ENCODE measurements around the gene TLNRD1.
A peak's percentile ranks its signal among the peaks of the same experiment; 100 is the strongest.

Gene TLNRD1

GRCh38 chr15:80976851-80977250, 23.9 kb upstream of the TLNRD1 start:
- Histone ChIP-seq H3K9ac (ENCODE audit: low read length) (no peak overlapping the region), H3K27me3 (ENCODE audit: insufficient read depth, low read length) (no peaks in the 10 kb centered on the region), H3K4me1 (ENCODE audit: insufficient read depth, low read length, severe bottlenecking) (peaks cover 11% of the 10 kb centered on the region), H3K9me2 (ENCODE audit: low read depth, low read length) (no peaks in the 10 kb centered on the region), H3K4me2 (ENCODE audit: low read length) (no peak overlapping the region), H3K79me2 (ENCODE audit: insufficient read depth, low read length) (no peaks in the 10 kb centered on the region), H3F3A (ENCODE audit: insufficient read depth, low read length) (0 out of 2 replicates have a peak, but pooled peaks cover 8% of the 10 kb centered on the region), H3K36me3 (ENCODE audit: insufficient read depth, low read length) (peaks cover 39% of the 10 kb centered on the region), H4K20me1 (ENCODE audit: insufficient read depth, low read length) (no peaks in the 10 kb centered on the region), H3K27ac (ENCODE audit: low read depth, low read length, poor library complexity, severe bottlenecking) (no peak overlapping the region), H2AFZ (ENCODE audit: low read length) (no peak overlapping the region), H3K9me3 (ENCODE audit: low read length) (no peaks in the 10 kb centered on the region), H3K4me3 (ENCODE audit: low read depth, low read length, poor library complexity, severe bottlenecking) (no peak overlapping the region)
- TF ChIP-seq CTCF (IDR thresholded peaks at IDR 0.05; ENCODE audit: low read length) = no peak

- H3K9me2 ChIP-seq (ENCODE audit: low read depth, low read length) = no peaks in the 10 kb centered on the region
- H3K9ac ChIP-seq (ENCODE audit: low read length) = no peak overlapping the region
- peaks cover 11% of the 10 kb centered on the region for H3K4me1 ChIP-seq (ENCODE audit: insufficient read depth, low read length, severe bottlenecking)
- H3K4me3 ChIP-seq (ENCODE audit: low read depth, low read length, poor library complexity, severe bottlenecking) = no peak overlapping the region
- TF ChIP-seq CTCF (IDR thresholded peaks at IDR 0.05; ENCODE audit: low read length) (peak; percentile 89), EZH2 (IDR thresholded peaks at IDR 0.05; ENCODE audit: borderline replicate concordance, low read length) (no peak)
- H2AFZ ChIP-seq (ENCODE audit: low read length) = no peak overlapping the region
- no peak overlapping the region for H3K4me2 ChIP-seq (ENCODE audit: low read length)
- H3K36me3 ChIP-seq (ENCODE audit: insufficient read depth, low read length) = peaks cover 46% of the 10 kb centered on the region
- no peaks in the 10 kb centered on the region for H3K27me3 ChIP-seq (ENCODE audit: insufficient read depth, low read length)
- H3F3A ChIP-seq (ENCODE audit: insufficient read depth, low read length) = 0 out of 2 replicates have a peak, but pooled peaks cover 8% of the 10 kb centered on the region
- no peaks in the 10 kb centered on the region for H4K20me1 ChIP-seq (ENCODE audit: insufficient read depth, low read length)
- H3K79me2 ChIP-seq (ENCODE audit: insufficient read depth, low read length) = no peaks in the 10 kb centered on the region
- H3K9me3 ChIP-seq (ENCODE audit: low read length) = no peaks in the 10 kb centered on the region
- no peak overlapping the region for H3K27ac ChIP-seq (ENCODE audit: low read depth, low read length, poor library complexity, severe bottlenecking)
Observed at GRCh38 chr15:80977627-80978036, 23.1 kb upstream of the TLNRD1 start.

- Histone ChIP-seq H3K9ac (ENCODE audit: low read length) (no peak overlapping the region), H3K4me3 (ENCODE audit: low read depth, low read length, poor library complexity, severe bottlenecking) (no peak overlapping the region), H3K4me2 (ENCODE audit: low read length) (no peak overlapping the region), H3K9me3 (ENCODE audit: low read length) (no peaks in the 10 kb centered on the region), H3K4me1 (ENCODE audit: insufficient read depth, low read length, severe bottlenecking) (peaks cover 11% of the 10 kb centered on the region), H3F3A (ENCODE audit: insufficient read depth, low read length) (0 out of 2 replicates have a peak, but pooled peaks cover 8% of the 10 kb centered on the region), H3K27ac (ENCODE audit: low read depth, low read length, poor library complexity, severe bottlenecking) (peak overlapping the region; percentile 42), H3K9me2 (ENCODE audit: low read depth, low read length) (no peaks in the 10 kb centered on the region), H3K36me3 (ENCODE audit: insufficient read depth, low read length) (peaks cover 48% of the 10 kb centered on the region), H3K79me2 (ENCODE audit: insufficient read depth, low read length) (peaks cover 7% of the 10 kb centered on the region; the same call in 1 of the 2 replicates), H3K27me3 (ENCODE audit: insufficient read depth, low read length) (no peaks in the 10 kb centered on the region), H4K20me1 (ENCODE audit: insufficient read depth, low read length) (no peaks in the 10 kb centered on the region), H2AFZ (ENCODE audit: low read length) (no peak overlapping the region)
- TF ChIP-seq EZH2 (IDR thresholded peaks at IDR 0.05; ENCODE audit: borderline replicate concordance, low read length) (no peak), CTCF (IDR thresholded peaks at IDR 0.05; ENCODE audit: low read length) (no peak)
Observed at GRCh38 chr15:80978685-80979329, 21.9 kb upstream of the TLNRD1 start.

All from OCI-LY1 (cell line).